MM.1S (cell line): ENCODE results near the gene CAD.
"Not testable (repeated sequence)": the region's sequence is repeated elsewhere in the genome, so short reads cannot be mapped to it uniquely, and the experiment has no call there.

ENCODE experiments used
- DNase-seq: peaks from one replicate; pipeline ENCODE4 v3.0.0-alpha.2; 2015
- H2AFZ ChIP-seq: fragments of 300-600 bp; sonication (generic); 2 replicates; pipeline ENCODE4 v1.6.0; 2016; ENCODE audit warnings: antibody characterized with exemption, low read length
- H3F3A ChIP-seq: fragments of 300-600 bp; sonication (generic); 2 replicates; pipeline ENCODE4 v1.6.1; 2016; ENCODE audit warnings: mild to moderate bottlenecking, antibody characterized with exemption, low read length, moderate library complexity, mixed read lengths; ENCODE audit not compliant: insufficient read depth
- H3K27ac ChIP-seq: fragments of 300-600 bp; sonication (generic); 2 replicates; pipeline ENCODE4 v1.5.1; 2016; ENCODE audit warnings: mild to moderate bottlenecking, low read length
- H3K27me3 ChIP-seq: fragments of 300-600 bp; sonication (generic); replicated peaks from 2 replicates; pipeline ENCODE4 v1.6.0; 2016; ENCODE audit warnings: low read length; ENCODE audit not compliant: insufficient read depth
- H3K36me3 ChIP-seq: fragments of 300-600 bp; sonication (generic); replicated peaks from 2 replicates; pipeline ENCODE4 v1.6.1; 2016; ENCODE audit warnings: mild to moderate bottlenecking, low read length, mixed read lengths; ENCODE audit not compliant: insufficient read depth
- H3K4me1 ChIP-seq: fragments of 300-600 bp; sonication (generic); 2 replicates; pipeline ENCODE4 v1.6.1; 2016; ENCODE audit warnings: low read length, mixed read lengths
- H3K4me2 ChIP-seq: fragments of 300-600 bp; sonication (generic); 2 replicates; pipeline ENCODE4 v1.6.0; 2016; ENCODE audit warnings: low read depth, low read length
- H3K4me3 ChIP-seq: fragments of 300-600 bp; sonication (generic); 2 replicates; pipeline ENCODE4 v1.5.1; 2016; ENCODE audit warnings: low read length, mixed read lengths
- H3K79me2 ChIP-seq: fragments of 300-600 bp; sonication (generic); 2 replicates; pipeline ENCODE4 v1.6.1; 2016; ENCODE audit warnings: mixed run types, low read length, mixed read lengths
- H3K9ac ChIP-seq: fragments of 300-600 bp; sonication (generic); 2 replicates; pipeline ENCODE4 v1.6.1; 2016; ENCODE audit warnings: low read length, mixed read lengths
- H3K9me2 ChIP-seq: fragments of 300-600 bp; sonication (generic); replicated peaks from 2 replicates; pipeline ENCODE4 v1.6.1; 2016; ENCODE audit warnings: mild to moderate bottlenecking, low read length, mixed read lengths; ENCODE audit not compliant: insufficient read depth
- H3K9me3 ChIP-seq: fragments of 300-600 bp; sonication (generic); replicated peaks from 2 replicates; pipeline ENCODE4 v1.6.1; 2016; ENCODE audit warnings: mild to moderate bottlenecking, low read length, mixed read lengths; ENCODE audit not compliant: insufficient read depth
- H4K20me1 ChIP-seq: fragments of 300-600 bp; sonication (generic); 2 replicates; pipeline ENCODE4 v1.6.1; 2016; ENCODE audit warnings: mild to moderate bottlenecking, low read length, moderate library complexity, mixed read lengths; ENCODE audit not compliant: insufficient read depth
- EZH2 ChIP-seq: fragments of 300-600 bp; sonication (generic); optimal IDR thresholded peaks from 2 replicates; pipeline ENCODE3; 2017; ENCODE audit warnings: low read depth, mild to moderate bottlenecking, antibody characterized with exemption, low read length, mixed read lengths
- EZH2phosphoT487 ChIP-seq: fragments of 300-600 bp; sonication (generic); IDR thresholded peaks from 2 replicates; pipeline ENCODE4 v1.6.1; 2018; ENCODE audit warnings: antibody characterized with exemption, low read length
- TF ChIP-seq, protein P1 (sequence below): fragments of 300-600 bp; sonication (generic); IDR thresholded peaks from 2 replicates; pipeline ENCODE4 v1.5.1; 2016; ENCODE audit warnings: antibody characterized with exemption, low read length, mixed read lengths

Gene CAD

DNA sequence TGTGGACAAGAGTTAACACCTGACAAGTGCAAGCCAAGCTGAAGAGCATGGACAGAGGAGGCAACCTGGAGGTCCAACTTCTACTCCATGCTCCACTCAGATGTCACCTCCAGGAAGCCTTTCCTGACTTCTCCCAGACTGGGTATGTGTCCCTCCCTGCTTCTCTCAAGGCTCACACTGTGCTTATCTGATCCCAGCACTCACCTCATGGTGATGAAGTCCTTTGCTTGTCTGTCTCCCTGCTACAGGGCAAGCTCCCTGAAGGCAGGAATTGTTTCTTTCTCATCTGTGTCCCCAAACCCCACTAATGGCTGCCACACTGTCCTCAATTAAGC is 48.3 kb downstream of the CAD start:
- no peaks in the 10 kb centered on the region for H3F3A ChIP-seq
- H3K4me2 ChIP-seq, result peak overlapping the region; percentile 81; the same call in 1 of the 2 replicates
- H3K9me2 ChIP-seq, result no peaks in the 10 kb centered on the region
- H3K27me3 ChIP-seq, result peaks cover 49% of the 10 kb centered on the region
- TF ChIP-seq, protein P1, sequence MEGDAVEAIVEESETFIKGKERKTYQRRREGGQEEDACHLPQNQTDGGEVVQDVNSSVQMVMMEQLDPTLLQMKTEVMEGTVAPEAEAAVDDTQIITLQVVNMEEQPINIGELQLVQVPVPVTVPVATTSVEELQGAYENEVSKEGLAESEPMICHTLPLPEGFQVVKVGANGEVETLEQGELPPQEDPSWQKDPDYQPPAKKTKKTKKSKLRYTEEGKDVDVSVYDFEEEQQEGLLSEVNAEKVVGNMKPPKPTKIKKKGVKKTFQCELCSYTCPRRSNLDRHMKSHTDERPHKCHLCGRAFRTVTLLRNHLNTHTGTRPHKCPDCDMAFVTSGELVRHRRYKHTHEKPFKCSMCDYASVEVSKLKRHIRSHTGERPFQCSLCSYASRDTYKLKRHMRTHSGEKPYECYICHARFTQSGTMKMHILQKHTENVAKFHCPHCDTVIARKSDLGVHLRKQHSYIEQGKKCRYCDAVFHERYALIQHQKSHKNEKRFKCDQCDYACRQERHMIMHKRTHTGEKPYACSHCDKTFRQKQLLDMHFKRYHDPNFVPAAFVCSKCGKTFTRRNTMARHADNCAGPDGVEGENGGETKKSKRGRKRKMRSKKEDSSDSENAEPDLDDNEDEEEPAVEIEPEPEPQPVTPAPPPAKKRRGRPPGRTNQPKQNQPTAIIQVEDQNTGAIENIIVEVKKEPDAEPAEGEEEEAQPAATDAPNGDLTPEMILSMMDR, result no peak
- TF ChIP-seq EZH2phosphoT487, result no peak
- no peak overlapping the region for H3K4me3 ChIP-seq
- DNase-seq, result no peak
- no peak overlapping the region for H3K9ac ChIP-seq
- no peaks in the 10 kb centered on the region for H3K79me2 ChIP-seq
- peaks cover 5% of the 10 kb centered on the region; the same call in 1 of the 2 replicates for H3K4me1 ChIP-seq
- no peaks in the 10 kb centered on the region for H3K36me3 ChIP-seq
- H2AFZ ChIP-seq, result no peak overlapping the region
- H3K27ac ChIP-seq, result no peak overlapping the region
- no peaks in the 10 kb centered on the region for H4K20me1 ChIP-seq
- H3K9me3 ChIP-seq, result no peaks in the 10 kb centered on the region

DNA sequence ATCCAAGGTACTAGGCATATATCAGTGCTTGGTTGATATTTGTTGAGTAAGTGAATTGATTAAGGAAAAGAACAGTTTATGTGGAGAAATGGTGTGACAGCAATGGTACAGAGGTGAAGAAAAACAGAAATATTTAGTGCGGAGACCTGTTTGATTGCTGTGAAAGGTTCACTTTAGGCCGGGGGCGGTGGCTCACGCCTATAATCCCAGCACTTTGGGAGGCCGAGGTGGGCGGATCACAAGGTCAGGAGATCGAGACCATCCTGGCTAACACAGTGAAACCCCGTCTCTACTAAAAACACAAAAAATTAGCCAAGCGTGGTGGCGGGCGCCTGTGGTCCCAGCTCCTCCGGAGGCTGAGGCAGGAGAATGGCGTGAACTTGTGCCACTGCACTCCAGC is 51.1 kb downstream of the CAD start:
- H3K9ac ChIP-seq, H3K4me3 ChIP-seq: not testable (repeated sequence)
- peaks cover 25% of the 10 kb centered on the region for H3K27me3 ChIP-seq

DNA sequence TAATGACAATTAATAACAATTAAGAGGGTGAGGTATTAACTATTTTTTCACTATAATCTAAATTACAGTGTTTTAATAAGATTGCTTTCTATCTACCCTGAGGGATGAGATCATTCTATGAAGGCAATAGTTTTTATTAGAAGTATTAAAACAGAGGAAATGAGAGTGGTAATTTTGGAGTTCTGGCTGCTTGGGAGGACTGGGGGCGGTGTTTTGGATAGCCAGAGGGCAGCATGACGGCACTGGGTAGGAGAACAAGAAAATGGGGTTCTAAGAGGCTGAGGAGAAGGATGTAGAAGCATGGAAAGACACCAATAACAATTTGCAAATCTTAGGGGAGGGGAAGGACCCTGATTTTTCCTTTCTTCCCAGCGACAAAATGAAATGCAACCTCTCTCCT is 53.0 kb downstream of the CAD start:
- TF ChIP-seq EZH2phosphoT487 (no peak), EZH2 (no peak)
- TF ChIP-seq, protein P1, result no peak

More for the DNA sequence above, 51.1 kb downstream of the CAD start:
- not testable (repeated sequence) for H3K4me1 ChIP-seq, H2AFZ ChIP-seq, H3K36me3 ChIP-seq, H3K9me3 ChIP-seq, H3K9me2 ChIP-seq, H3K27ac ChIP-seq, H3F3A ChIP-seq, H3K4me2 ChIP-seq, DNase-seq, H4K20me1 ChIP-seq, H3K79me2 ChIP-seq

DNA sequence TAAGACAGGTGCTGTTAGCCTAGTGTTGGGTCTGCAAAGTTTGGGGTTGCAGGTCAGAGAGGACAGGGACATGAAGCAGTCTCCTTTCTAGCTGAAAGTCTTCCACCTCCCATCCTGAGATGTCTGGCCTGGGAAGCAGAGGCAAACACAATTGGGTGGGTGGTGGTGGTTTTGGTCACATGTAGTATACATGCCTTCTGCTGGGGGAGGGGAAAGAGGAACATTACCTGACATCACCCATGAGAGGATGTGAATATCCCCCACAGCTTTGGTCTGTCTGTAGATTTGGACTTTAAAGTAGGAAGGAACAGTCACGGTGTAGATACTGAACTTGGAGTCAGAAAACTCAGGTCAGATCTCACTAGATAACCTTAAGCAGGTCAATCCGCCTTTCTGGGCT is 53.5 kb downstream of the CAD start:
- Histone ChIP-seq H3K9me3 (no peaks in the 10 kb centered on the region), H3K27me3 (peaks cover 1% of the 10 kb centered on the region; the same call in 1 of the 2 replicates), H2AFZ (no peak overlapping the region), H4K20me1 (no peaks in the 10 kb centered on the region), H3K4me3 (no peak overlapping the region), H3K27ac (no peak overlapping the region), H3K36me3 (no peaks in the 10 kb centered on the region), H3K9me2 (no peaks in the 10 kb centered on the region), H3K4me2 (no peak overlapping the region), H3K4me1 (no peaks in the 10 kb centered on the region), H3F3A (no peaks in the 10 kb centered on the region), H3K79me2 (no peaks in the 10 kb centered on the region), H3K9ac (no peak overlapping the region)
- TF ChIP-seq EZH2 (no peak), EZH2phosphoT487 (no peak)
- TF ChIP-seq, protein P1, result no peak
- no peak for DNase-seq

More for the DNA sequence above, 53.0 kb downstream of the CAD start:
- no peaks in the 10 kb centered on the region for H3K79me2 ChIP-seq
- no peaks in the 10 kb centered on the region for H3K9me3 ChIP-seq
- H3K9me2 ChIP-seq, result no peaks in the 10 kb centered on the region
- no peak overlapping the region for H3K4me3 ChIP-seq
- H2AFZ ChIP-seq, result no peak overlapping the region
- no peaks in the 10 kb centered on the region for H3K36me3 ChIP-seq
- no peaks in the 10 kb centered on the region for H4K20me1 ChIP-seq
- no peak for DNase-seq
- no peaks in the 10 kb centered on the region for H3K4me1 ChIP-seq
- no peak overlapping the region for H3K27ac ChIP-seq
- H3F3A ChIP-seq, result no peaks in the 10 kb centered on the region
- no peak overlapping the region for H3K9ac ChIP-seq
- no peak overlapping the region for H3K4me2 ChIP-seq
- peaks cover 6% of the 10 kb centered on the region for H3K27me3 ChIP-seq
